ENCODE measurements around the gene LRRC4B. TPM values are rescaled to one million over a fixed set of nuclear protein-coding genes. Genes with fewer than 3 reads are reported as not detected.

LRRC4B gene
- total RNA-seq, 1 donor from 2014 or later: not detected

GRCh38 chr19:50516964-50517703 lies 51.1 kb downstream of the LRRC4B start:
- Histone ChIP-seq H3K4me3 (ENCODE audit: insufficient read depth, low read depth, low read length) (no peak overlapping the region), H3K9ac (ENCODE audit: low read length) (no peak overlapping the region), H3K4me2 (ENCODE audit: low read length) (no peak overlapping the region), H3K27me3 (ENCODE audit: insufficient read depth, low read length) (no peaks in the 10 kb centered on the region), H3K9me3 (ENCODE audit: insufficient read depth, low read depth, low read length) (peaks cover 4% of the 10 kb centered on the region), H4K20me1 (ENCODE audit: insufficient read depth, low read length) (no peaks in the 10 kb centered on the region), H3K4me1 (ENCODE audit: insufficient read depth, low read length) (no peaks in the 10 kb centered on the region), H2AFZ (ENCODE audit: low read depth, low read length) (no peak overlapping the region), H3K36me3 (ENCODE audit: insufficient read depth, low read length) (no peaks in the 10 kb centered on the region), H3K79me2 (ENCODE audit: insufficient read depth, low read length) (no peaks in the 10 kb centered on the region), H3K27ac (ENCODE audit: low read depth, low read length) (no peak overlapping the region)
- Mint-ChIP-seq H3K27ac (ENCODE audit: unreplicated experiment) (no peak overlapping the region), H3K36me3 (ENCODE audit: low read depth, unreplicated experiment) (no peaks in the 10 kb centered on the region), H3K9me3 (ENCODE audit: unreplicated experiment) (peaks cover 6% of the 10 kb centered on the region), H3K27me3 (ENCODE audit: low read depth, unreplicated experiment) (no peaks in the 10 kb centered on the region), H3K4me3 (ENCODE audit: unreplicated experiment) (no peak overlapping the region), H3K4me1 (ENCODE audit: low read depth, unreplicated experiment) (no peaks in the 10 kb centered on the region)
- TF ChIP-seq EZH2 (IDR thresholded peaks at IDR 0.05; ENCODE audit: insufficient read depth, low read length): no peak
- TF ChIP-seq CTCF (IDR thresholded peaks at IDR 0.05; ENCODE audit: insufficient read depth, low read depth, low read length): no peak
- no peak for FAIRE-seq
- DNase-seq (ENCODE audit: low read depth): no peak

DNA sequence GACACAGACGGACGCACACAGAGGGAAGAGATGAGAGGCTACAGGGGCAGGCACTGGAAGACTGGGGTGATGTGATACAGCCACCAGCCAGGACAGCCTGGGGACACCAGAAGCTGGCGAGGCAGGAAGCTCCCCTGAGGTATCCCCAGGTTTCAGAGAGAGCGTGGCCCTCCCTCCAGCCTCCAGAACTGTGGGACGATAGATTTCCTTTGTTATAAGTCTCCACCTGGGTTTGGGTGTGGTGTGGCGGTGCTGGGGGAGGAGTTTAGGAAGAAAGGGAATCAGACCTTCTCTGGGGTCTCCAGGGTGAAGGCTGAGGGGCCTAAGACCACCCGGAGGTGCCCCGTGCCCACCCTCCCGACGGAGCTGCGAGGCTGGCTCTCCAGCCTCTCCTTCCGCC lies 51.8 kb downstream of the LRRC4B start:
- Histone ChIP-seq H3K9ac (ENCODE audit: low read length) (no peak overlapping the region), H3K4me3 (ENCODE audit: insufficient read depth, low read depth, low read length) (no peak overlapping the region), H3K27me3 (ENCODE audit: insufficient read depth, low read length) (no peaks in the 10 kb centered on the region), H4K20me1 (ENCODE audit: insufficient read depth, low read length) (no peaks in the 10 kb centered on the region), H3K27ac (ENCODE audit: low read depth, low read length) (no peak overlapping the region), H3K4me1 (ENCODE audit: insufficient read depth, low read length) (no peaks in the 10 kb centered on the region), H3K4me2 (ENCODE audit: low read length) (no peak overlapping the region), H2AFZ (ENCODE audit: low read depth, low read length) (no peak overlapping the region), H3K79me2 (ENCODE audit: insufficient read depth, low read length) (no peaks in the 10 kb centered on the region), H3K36me3 (ENCODE audit: insufficient read depth, low read length) (no peaks in the 10 kb centered on the region), H3K9me3 (ENCODE audit: insufficient read depth, low read depth, low read length) (peaks cover 4% of the 10 kb centered on the region)
- Mint-ChIP-seq H3K27ac (ENCODE audit: unreplicated experiment) (no peak overlapping the region), H3K36me3 (ENCODE audit: low read depth, unreplicated experiment) (no peaks in the 10 kb centered on the region), H3K4me1 (ENCODE audit: low read depth, unreplicated experiment) (no peaks in the 10 kb centered on the region), H3K27me3 (ENCODE audit: low read depth, unreplicated experiment) (no peaks in the 10 kb centered on the region), H3K9me3 (ENCODE audit: unreplicated experiment) (peaks cover 9% of the 10 kb centered on the region), H3K4me3 (ENCODE audit: unreplicated experiment) (no peak overlapping the region)
- TF ChIP-seq CTCF (IDR thresholded peaks at IDR 0.05; ENCODE audit: insufficient read depth, low read depth, low read length) (no peak), EZH2 (IDR thresholded peaks at IDR 0.05; ENCODE audit: insufficient read depth, low read length) (no peak)
- DNase-seq (ENCODE audit: low read depth): no peak
- FAIRE-seq: no peak

DNA sequence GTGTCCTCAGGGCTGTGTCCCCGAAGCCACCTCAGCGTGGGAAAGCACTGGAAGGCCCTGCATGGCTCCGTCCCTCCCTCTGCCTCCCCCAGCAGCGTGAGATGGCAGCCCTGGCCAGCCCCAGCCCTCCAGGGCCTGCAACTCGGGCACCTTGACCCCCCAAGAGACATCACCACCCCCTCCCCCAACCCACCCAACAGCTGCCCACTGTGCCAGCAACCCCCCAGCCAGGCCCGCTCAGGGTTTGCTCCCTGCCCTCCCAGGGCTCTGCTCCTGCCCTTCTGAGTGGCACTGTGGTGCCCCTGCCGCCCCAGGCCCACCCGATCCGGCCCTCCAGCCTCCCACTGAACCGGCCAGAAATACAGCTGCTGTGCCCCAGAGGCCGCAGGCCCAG lies 53.1 kb downstream of the LRRC4B start:
- H3K4me1 ChIP-seq (ENCODE audit: insufficient read depth, low read length): peaks cover 2% of the 10 kb centered on the region
- no peaks in the 10 kb centered on the region for H3K27me3 ChIP-seq (ENCODE audit: insufficient read depth, low read length)
- no peak overlapping the region for H3K4me3 ChIP-seq (ENCODE audit: insufficient read depth, low read depth, low read length)
- peaks cover 7% of the 10 kb centered on the region for H3K79me2 ChIP-seq (ENCODE audit: insufficient read depth, low read length)
- no peak for TF ChIP-seq EZH2 (IDR thresholded peaks at IDR 0.05; ENCODE audit: insufficient read depth, low read length)
- TF ChIP-seq CTCF (IDR thresholded peaks at IDR 0.05; ENCODE audit: insufficient read depth, low read depth, low read length): no peak
- Mint-ChIP-seq H3K36me3 (ENCODE audit: low read depth, unreplicated experiment) (no peaks in the 10 kb centered on the region), H3K27ac (ENCODE audit: unreplicated experiment) (no peak overlapping the region), H3K9me3 (ENCODE audit: unreplicated experiment) (peaks cover 13% of the 10 kb centered on the region), H3K4me3 (ENCODE audit: unreplicated experiment) (no peak overlapping the region), H3K27me3 (ENCODE audit: low read depth, unreplicated experiment) (no peaks in the 10 kb centered on the region), H3K4me1 (ENCODE audit: low read depth, unreplicated experiment) (no peaks in the 10 kb centered on the region)
- peaks cover 4% of the 10 kb centered on the region for H3K9me3 ChIP-seq (ENCODE audit: insufficient read depth, low read depth, low read length)
- FAIRE-seq (no peak), DNase-seq (ENCODE audit: low read depth) (no peak)
- no peak overlapping the region for H3K4me2 ChIP-seq (ENCODE audit: low read length)
- no peak overlapping the region for H3K27ac ChIP-seq (ENCODE audit: low read depth, low read length)
- H2AFZ ChIP-seq (ENCODE audit: low read depth, low read length): no peak overlapping the region
- no peaks in the 10 kb centered on the region for H3K36me3 ChIP-seq (ENCODE audit: insufficient read depth, low read length)
- no peaks in the 10 kb centered on the region for H4K20me1 ChIP-seq (ENCODE audit: insufficient read depth, low read length)
- H3K9ac ChIP-seq (ENCODE audit: low read length): no peak overlapping the region

Data from astrocyte (in vitro differentiated cells and primary cell).